Thoracic aorta (tissue), 2 donors: ENCODE measurements around the gene NTNG1. TPM values are rescaled to one million over a fixed set of nuclear protein-coding genes. Genes with fewer than 3 reads are reported as not detected.
"Not testable (repeated sequence)": the region's sequence is repeated elsewhere in the genome, so short reads cannot be mapped to it uniquely, and the experiment has no call there.

Source experiments
- ATAC-seq: fragments of 150-250 bp; one replicate; pipeline ENCODE4 v1.8.0; 2017; ENCODE audit warnings: low read depth; ENCODE audit not compliant: insufficient number of reproducible peaks, low FRiP score
- DNase-seq: peaks from one replicate; pipeline ENCODE4 v3.0.0-alpha.2; 2020; ENCODE audit warnings: low spot score
- H3K27ac ChIP-seq, 2 donors: fragments of 200-600 bp; sonication (generic); 1 replicate in 1 of 2; 2 replicates in 1 of 2; pipeline ENCODE4 v1.5.1; 2016; ENCODE audit warnings: mild to moderate bottlenecking in 2 of 2, moderate library complexity in 2 of 2
- H3K27me3 ChIP-seq: fragments of 200-600 bp; sonication (generic); replicated peaks from 2 replicates; pipeline ENCODE4 v1.6.0; 2016; ENCODE audit warnings: mild to moderate bottlenecking; ENCODE audit not compliant: insufficient read depth
- H3K36me3 ChIP-seq: fragments of 200-600 bp; sonication (generic); one replicate; pipeline ENCODE4 v1.5.1; 2016
- H3K4me1 ChIP-seq, 2 donors: fragments of 200-600 bp; sonication (generic); 1 replicate in 1 of 2; 2 replicates in 1 of 2; pipeline versions ENCODE4 v1.5.1 to v1.6.0; 2016; ENCODE audit warnings: low read depth in 2 of 2, mild to moderate bottlenecking in 1 of 2; ENCODE audit not compliant: control insufficient read depth in 1 of 2
- H3K4me3 ChIP-seq: fragments of 200-600 bp; sonication (generic); 2 replicates; pipeline ENCODE4 v1.5.1; 2016; ENCODE audit warnings: mild to moderate bottlenecking
- H3K9me3 ChIP-seq: fragments of 200-600 bp; sonication (generic); 2 replicates; pipeline ENCODE4 v1.5.1; 2016
- CTCF ChIP-seq: fragments of 200-600 bp; sonication (generic); IDR thresholded peaks from one replicate; pipeline ENCODE4 v1.5.1; 2019; ENCODE audit warnings: antibody characterized with exemption
- total RNA-seq, 2 donors: library from RNA; depleted of rRNA; stranded (reverse); fragments of >200 nt; gene quantifications; one replicate each; pipeline versions ENCODE4 v1.1.0 to v1.2.3, GENCODE V29; 2016

Gene NTNG1
- total RNA-seq: 1 to 10 TPM in 1 of 2 donors, under 1 TPM in 1; 0.99 to 1.4 TPM

DNA sequence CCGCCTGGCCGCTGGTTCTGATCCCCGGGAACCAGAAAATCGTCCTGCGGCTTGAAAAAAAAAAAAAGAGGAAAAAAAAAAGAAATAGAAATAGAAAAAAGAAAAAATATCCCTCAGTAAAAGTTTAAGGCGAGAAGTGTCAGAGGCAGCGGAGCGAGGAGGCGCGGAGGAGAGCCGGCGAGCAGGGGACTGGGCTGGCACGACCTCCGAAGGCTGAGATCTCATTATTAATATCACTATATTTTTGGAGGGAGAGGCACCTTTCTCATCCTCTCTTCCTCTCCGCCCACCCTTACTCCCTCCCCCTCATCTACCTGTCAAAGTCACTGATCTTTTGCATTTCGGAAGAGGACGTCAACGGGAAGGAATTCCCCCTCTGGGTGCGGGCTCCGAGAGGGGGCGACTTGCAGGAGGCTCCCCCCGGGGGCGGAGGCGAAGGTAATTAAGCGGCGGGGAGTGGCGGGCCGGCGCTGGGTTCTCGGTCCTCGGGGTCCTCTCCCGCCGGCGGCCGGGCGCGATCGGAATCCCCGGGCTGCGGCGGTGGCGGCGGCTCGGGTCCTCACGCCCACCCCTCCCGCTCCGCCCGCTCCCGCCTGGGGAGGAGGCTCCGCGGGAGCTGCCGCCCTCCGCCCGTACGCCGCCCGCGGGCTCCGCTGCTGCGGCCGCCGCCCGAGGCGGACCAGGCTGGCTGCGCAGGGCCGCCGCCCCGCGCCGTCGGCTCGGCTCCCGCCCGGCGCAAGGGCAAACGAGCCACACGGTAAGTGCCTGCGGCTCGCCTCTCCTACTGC lies at the start of gene NTNG1:
Gene NTNG1 (plus strand): TSS at position 337 of the 788 bp plus-strand sequence.
- H3K36me3 ChIP-seq: no peaks in the 10 kb centered on the region
- no peak for DNase-seq
- H3K27me3 ChIP-seq: no peaks in the 10 kb centered on the region
- TF ChIP-seq CTCF: no peak
- peak within 1 kb of the TSS; percentile 77 for H3K4me3 ChIP-seq
- H3K4me1 ChIP-seq: peaks cover 17 to 18% of the 10 kb centered on the region in 2 donors
- H3K9me3 ChIP-seq: no peaks in the 10 kb centered on the region
- no peak within 1 kb of the TSS for H3K27ac ChIP-seq
- ATAC-seq: no peak

GRCh38 chr1:107091418-107091817 lies 49.4 kb upstream of the NTNG1 start:
- ATAC-seq (no peak), DNase-seq (no peak)
- no peak for TF ChIP-seq CTCF
- Histone ChIP-seq H3K27ac (no peak overlapping the region), H3K36me3 (no peaks in the 10 kb centered on the region), H3K9me3 (no peaks in the 10 kb centered on the region), H3K4me1 (no peaks in the 10 kb centered on the region), H3K4me3 (no peak overlapping the region), H3K27me3 (no peaks in the 10 kb centered on the region)

DNA sequence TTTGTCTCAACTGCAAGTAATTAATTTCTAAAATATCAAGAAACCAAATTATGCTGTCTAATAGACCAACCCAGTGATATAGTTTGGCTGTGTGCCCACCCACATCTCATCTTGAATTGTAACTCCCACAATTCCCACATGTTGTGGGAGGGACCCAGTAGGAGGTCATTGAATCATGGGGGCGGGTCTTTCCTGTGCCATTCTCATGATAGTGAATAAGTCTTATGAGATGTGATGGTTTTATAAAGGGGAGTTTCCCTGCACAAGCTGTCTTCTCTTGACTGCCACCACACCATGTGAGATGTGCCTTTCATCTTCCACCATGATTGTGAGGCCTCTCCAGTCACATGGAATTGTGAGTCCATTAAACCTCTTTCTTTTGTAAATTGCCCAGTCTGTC lies 47.4 kb upstream of the NTNG1 start:
- not testable (repeated sequence) for H3K27ac ChIP-seq, ATAC-seq, H3K4me1 ChIP-seq, H3K27me3 ChIP-seq, DNase-seq, H3K4me3 ChIP-seq, H3K36me3 ChIP-seq, H3K9me3 ChIP-seq

GRCh38 chr1:107095647-107096046 lies 45.2 kb upstream of the NTNG1 start:
- DNase-seq (no peak), ATAC-seq (no peak)
- Histone ChIP-seq H3K27ac (no peak overlapping the region), H3K27me3 (no peaks in the 10 kb centered on the region), H3K9me3 (no peaks in the 10 kb centered on the region), H3K4me3 (no peak overlapping the region), H3K36me3 (no peaks in the 10 kb centered on the region), H3K4me1 (no peaks in the 10 kb centered on the region)
- no peak for TF ChIP-seq CTCF

DNA sequence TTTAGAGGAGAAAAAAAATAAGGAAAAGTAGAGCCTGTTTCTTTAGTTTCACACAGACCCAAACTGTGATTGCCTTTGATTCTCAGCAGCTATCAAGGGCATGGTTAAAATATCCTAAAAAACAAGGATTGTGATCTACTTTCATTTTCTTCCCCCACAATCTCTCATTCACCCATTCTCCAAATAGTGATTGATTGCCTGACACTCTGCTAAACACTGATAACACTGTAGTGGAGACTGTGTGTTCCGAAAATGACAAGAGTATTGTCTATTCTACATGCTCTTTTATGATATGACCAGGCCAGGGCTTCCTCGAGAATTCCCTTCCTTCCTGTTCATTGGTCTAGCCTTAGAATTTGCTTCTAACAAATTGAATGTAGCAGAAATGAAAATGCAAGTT lies 44.1 kb upstream of the NTNG1 start:
- ATAC-seq (no peak), DNase-seq (no peak)
- TF ChIP-seq CTCF: no peak
- H3K27me3 ChIP-seq: no peaks in the 10 kb centered on the region
- no peaks in the 10 kb centered on the region for H3K36me3 ChIP-seq
- no peaks in the 10 kb centered on the region for H3K4me1 ChIP-seq
- H3K9me3 ChIP-seq: no peaks in the 10 kb centered on the region
- H3K27ac ChIP-seq: no peak overlapping the region
- H3K4me3 ChIP-seq: no peak overlapping the region

- H3K27me3 ChIP-seq: no peaks in the 10 kb centered on the region
- H3K4me3 ChIP-seq: no peak overlapping the region
- no peak for TF ChIP-seq CTCF
- ATAC-seq: no peak
- H3K27ac ChIP-seq: no peak overlapping the region
- no peak for DNase-seq
- H3K36me3 ChIP-seq: no peaks in the 10 kb centered on the region
- no peaks in the 10 kb centered on the region for H3K9me3 ChIP-seq
- H3K4me1 ChIP-seq: no peaks in the 10 kb centered on the region
These were observed 41.9 kb upstream of the NTNG1 start for GRCh38 chr1:107098961-107099360.
